GM18868 (cell line): ENCODE results near the gene TLK1.

Experiments used
- ATAC-seq: cut with Tn5 transposase; IDR thresholded peaks from one replicate; pipeline ENCODE4 v1.9.1; 2021; ENCODE audit warnings: mild to moderate bottlenecking, moderate library complexity; ENCODE audit not compliant: unreplicated experiment

Gene TLK1

GRCh38 chr2:170969872-170970496 lies 190.7 kb downstream of the TLK1 start:
- ATAC-seq: no peak

DNA sequence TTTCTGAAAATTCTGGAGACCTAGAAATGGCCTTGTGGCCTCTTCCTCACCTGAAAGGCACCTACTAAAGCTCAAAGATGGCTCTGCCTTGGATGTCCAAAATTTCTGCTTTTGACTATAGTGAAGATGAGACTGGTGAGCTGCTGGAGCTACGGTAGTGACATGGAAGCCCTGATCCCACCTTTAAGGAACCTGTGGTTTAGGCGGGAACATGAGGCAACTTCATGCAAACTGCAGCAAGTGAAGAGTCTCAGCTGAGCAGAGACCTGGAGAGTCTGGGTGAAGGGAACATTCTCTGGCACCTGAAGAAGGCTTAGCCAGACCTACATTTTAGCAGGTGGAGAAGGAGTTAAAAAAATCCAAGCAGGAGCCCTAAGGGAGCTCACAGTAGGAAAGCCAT lies 191.7 kb downstream of the TLK1 start:
- no peak for ATAC-seq

- ATAC-seq: no peak
Observed at GRCh38 chr2:170968205-170969003, 192.3 kb downstream of the TLK1 start.

GRCh38 chr2:170967553-170967952 lies 193.1 kb downstream of the TLK1 start:
- ATAC-seq: no peak

DNA sequence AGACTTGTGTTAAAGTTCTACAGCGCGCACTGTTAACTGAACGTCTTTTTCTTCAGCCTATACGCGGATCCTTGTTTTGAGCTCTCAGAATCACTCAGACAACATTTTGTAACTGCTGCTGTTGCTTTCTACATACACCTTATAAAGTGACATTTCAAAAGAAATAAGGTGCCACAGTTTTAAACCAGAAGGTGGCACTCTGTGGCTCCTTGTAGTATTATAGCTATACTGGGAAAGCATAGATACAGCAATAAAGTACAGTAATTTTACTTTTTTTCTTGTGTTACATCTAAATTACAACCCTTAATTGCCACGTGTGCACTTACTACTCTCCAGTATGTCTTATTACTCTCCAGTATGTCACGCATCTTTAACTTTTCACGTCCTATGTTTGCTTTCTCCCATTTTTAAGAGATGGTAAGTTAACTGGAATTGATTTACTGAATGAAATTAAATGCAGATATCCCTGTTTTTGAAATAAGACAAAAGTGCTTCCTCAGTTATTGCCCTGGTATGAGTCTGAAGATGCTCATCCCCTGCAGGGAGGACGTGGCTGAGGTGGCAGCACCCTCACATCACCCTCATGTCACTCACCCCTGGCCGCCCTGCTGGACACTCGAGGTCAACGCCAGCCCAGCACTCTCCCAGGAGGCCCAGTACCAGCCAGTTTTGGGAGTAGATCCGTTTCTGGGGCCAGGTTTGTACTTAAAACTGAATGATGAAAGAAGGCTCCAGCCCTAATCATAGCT lies 193.9 kb downstream of the TLK1 start:
- no peak for ATAC-seq

DNA sequence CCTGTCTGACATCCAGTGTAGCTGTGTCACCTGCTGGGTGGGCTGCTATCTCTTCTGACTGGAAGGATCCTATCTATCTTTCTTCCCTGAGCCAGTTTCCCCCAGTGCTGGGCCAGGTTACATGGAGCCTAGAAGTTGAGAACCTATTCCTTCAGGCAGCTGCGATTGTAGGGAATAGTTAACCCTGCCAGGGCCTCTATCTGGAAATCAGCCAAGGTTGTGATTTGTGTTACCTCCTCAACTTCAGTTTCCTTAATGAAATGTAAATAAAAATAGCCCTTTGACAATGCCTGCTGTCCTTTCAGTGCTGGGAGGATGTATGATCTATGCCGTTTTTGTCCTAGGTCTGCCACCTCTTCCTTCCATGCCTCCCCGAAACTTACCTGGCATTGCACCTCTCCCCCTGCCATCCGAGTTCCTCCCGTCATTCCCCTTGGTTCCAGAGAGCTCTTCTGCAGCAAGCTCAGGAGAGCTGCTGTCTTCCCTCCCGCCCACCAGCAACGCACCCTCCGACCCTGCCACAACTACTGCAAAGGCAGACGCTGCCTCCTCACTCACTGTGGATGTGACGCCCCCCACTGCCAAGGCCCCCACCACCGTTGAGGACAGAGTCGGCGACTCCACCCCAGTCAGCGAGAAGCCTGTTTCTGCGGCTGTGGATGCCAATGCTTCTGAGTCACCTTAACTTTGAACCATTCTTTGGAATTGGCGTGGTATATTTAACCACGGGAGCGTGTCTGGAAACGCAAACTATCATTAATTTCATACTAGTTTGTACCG lies 195.1 kb downstream of the TLK1 start:
- ATAC-seq: no peak

- ATAC-seq: no peak
Observed at GRCh38 chr2:170963386-170963785, 197.3 kb downstream of the TLK1 start.

DNA sequence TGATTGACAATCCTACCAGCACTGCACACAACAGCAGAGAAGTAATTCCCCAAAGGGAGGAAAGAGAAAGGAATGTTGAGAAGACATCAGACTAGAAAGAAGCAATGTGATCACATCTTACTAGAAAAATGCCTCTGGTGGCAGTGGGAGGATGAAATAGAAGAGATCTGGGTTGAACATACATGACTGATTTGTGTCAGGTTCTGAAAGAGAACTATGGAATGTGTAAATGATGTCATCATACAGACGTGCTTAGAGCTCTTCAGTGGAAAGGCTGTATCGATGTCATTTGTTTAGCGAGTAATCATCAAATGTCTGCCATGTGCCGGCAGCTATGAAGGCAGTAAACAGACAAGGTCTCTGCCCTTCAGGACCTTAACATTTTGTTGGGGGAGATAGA lies 206.8 kb downstream of the TLK1 start:
- ATAC-seq: no peak

GRCh38 chr2:170950221-170950761 lies 210.4 kb downstream of the TLK1 start:
- ATAC-seq: peak; percentile 82

GRCh38 chr2:170949415-170949814 lies 211.3 kb downstream of the TLK1 start:
- ATAC-seq: no peak

DNA sequence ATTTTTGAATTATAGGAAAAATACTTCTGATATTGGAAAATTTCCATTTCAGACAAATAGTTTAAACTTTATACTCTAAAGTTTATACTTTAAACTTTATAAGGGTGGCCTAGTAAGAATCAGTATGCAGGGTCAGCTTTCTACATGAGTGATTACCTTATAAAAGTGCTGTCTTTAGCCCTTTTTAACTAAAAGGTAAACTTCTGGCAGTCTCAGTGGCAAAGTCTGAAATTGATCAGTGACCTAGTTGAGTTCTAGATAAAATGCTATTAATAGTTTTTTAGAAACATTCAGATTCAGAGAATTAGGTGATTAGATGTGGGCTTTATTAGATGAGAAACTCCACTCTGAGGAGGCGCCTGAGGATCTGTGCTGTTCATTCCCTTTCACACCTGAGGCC lies 216.1 kb downstream of the TLK1 start:
- no peak for ATAC-seq

- no peak for ATAC-seq
Observed at GRCh38 chr2:170943596-170943995, 217.1 kb downstream of the TLK1 start.

DNA sequence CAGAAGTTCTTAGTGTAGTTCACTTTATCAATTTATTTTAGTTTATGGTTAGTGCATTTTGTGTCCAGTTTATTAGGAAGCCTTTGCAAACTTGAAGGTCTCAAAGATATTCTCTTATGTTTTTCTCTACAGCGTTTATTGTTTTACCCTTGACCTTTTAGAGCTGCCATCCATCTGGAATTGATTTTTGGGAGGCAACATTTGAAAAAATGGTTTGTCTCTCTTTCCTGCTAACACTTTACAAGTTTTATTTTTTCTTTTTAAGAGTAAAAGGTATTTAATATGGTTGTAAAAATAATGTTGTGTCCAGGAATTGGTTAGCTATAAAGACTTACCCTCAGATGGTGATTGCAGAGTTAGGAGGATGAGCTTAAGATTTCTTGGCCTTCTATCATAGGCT lies 217.7 kb downstream of the TLK1 start:
- ATAC-seq: no peak

DNA sequence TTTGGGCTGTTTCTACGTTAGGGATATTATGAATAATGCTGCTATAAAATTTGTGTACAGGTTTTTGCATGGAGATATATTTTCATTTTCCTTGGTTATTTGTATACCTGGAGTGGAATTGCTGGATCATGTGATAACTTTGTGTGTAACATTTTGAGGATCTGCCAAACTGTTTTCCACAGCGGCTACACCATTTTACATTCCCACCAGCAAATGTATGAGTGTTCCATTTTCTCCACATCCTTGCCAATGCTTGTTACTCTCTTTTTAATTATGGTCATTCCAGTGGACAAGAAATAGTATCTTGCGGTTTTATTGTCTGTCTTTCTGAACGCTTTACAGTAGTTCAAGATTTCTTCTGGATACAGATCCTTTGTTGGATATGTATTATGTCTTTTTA lies 218.1 kb downstream of the TLK1 start:
- ATAC-seq: no peak
